Measurements from ENCODE around the gene ZDHHC22. TPM values are rescaled to one million over a fixed set of nuclear protein-coding genes. Genes with fewer than 3 reads are reported as not detected.

Gene ZDHHC22
- total RNA-seq, 4 donors from 2014 or later: not detected

DNA sequence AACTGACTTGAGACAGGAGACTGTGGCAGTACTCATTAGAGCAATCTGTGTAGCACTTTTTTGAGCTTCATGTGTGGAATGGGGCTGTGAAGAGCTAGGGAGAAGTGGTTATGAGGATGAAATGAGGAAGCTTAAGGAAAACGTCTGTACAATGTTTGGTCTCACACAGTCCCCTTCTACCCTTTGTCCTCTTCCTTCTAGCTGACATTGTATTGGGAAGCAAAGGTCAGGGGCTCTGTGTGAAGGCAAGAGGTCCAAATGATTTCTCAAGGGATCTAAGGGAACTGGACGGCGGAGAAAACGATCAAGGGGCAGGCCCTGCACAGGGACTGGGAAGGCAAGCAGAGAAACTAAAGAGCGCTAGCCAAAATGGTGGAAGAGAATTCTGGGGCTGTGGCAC is 56.6 kb downstream of the ZDHHC22 start:
- TF ChIP-seq, protein P1, sequence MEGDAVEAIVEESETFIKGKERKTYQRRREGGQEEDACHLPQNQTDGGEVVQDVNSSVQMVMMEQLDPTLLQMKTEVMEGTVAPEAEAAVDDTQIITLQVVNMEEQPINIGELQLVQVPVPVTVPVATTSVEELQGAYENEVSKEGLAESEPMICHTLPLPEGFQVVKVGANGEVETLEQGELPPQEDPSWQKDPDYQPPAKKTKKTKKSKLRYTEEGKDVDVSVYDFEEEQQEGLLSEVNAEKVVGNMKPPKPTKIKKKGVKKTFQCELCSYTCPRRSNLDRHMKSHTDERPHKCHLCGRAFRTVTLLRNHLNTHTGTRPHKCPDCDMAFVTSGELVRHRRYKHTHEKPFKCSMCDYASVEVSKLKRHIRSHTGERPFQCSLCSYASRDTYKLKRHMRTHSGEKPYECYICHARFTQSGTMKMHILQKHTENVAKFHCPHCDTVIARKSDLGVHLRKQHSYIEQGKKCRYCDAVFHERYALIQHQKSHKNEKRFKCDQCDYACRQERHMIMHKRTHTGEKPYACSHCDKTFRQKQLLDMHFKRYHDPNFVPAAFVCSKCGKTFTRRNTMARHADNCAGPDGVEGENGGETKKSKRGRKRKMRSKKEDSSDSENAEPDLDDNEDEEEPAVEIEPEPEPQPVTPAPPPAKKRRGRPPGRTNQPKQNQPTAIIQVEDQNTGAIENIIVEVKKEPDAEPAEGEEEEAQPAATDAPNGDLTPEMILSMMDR (IDR thresholded peaks at IDR 0.05; ENCODE audit: low read depth): no peak

DNA sequence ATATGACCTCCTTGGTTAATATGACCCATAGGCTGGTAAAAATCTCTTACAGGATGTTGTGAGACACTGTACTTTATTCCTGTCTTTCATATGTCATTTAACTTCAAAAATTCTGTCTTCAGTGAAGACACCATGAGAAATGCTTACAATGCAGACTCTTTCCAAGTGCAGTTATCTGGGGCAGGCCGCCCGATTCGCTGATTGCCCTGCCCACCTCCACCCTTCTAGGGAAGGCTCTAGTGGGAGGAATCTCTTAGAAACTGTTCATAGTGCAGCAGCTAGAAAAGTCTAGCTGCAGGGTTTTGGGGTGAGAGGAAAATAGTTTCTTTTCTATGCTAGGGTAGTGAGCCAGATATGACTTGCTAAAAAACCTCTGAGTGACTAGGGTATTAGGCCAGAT is 58.5 kb downstream of the ZDHHC22 start:
- TF ChIP-seq, protein P1 (IDR thresholded peaks at IDR 0.05; ENCODE audit: low read depth): no peak

DNA sequence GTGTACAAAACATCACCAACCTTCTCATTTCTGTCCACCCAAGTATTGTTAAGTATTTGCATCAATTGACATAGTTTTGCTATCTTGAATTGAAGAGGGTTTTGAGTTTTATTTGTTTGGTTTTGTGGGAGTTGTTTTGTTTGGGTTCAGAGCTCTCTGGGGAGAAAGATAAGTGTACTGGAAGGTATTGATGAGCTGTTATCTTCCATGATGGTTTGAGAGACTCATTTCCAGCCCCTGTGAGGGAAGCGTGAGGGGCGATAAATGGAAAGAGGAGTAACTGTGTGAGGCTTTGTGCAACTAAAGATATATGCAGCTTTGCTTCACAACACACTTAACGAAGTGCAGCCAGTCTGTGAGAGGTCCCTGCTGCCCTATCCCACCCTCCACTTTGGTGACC is 59.2 kb downstream of the ZDHHC22 start:
- TF ChIP-seq, protein P1 (IDR thresholded peaks at IDR 0.05; ENCODE audit: low read depth): no peak

Other genes with a start within 250 kb of the ZDHHC22 start
- 10 to 100 TPM; 14.0 to 76.7 (median 26.1) TPM for gene IRF2BPL, start 113.1 kb downstream of the ZDHHC22 start, total RNA-seq
- 10 to 100 TPM; 48.6 to 63.3 (median 54.6) TPM for gene CIPC, start 43.5 kb downstream of the ZDHHC22 start, total RNA-seq
- gene TMEM63C, start 40.0 kb upstream of the ZDHHC22 start, total RNA-seq: under 1 TPM in 1 of 4 donors, not detected in 3; 0.17 TPM
- gene NGB, start 129.4 kb upstream of the ZDHHC22 start, total RNA-seq: not detected
- gene POMT2, start 179.1 kb upstream of the ZDHHC22 start, total RNA-seq: 10 to 100 TPM in 3 of 4 donors, 1 to 10 TPM in 1; 6.2 to 33.0 (median 13.9) TPM
- 10 to 100 TPM in 3 of 4 donors, 1 to 10 TPM in 1; 6.5 to 52.4 (median 24.3) TPM for gene GSTZ1, start 179.2 kb upstream of the ZDHHC22 start, total RNA-seq
- gene TMED8, start 235.3 kb upstream of the ZDHHC22 start, total RNA-seq: 10 to 100 TPM in 2 of 4 donors, 1 to 10 TPM in 2; 9.2 to 14.3 (median 11.6) TPM
- gene SAMD15, start 235.6 kb upstream of the ZDHHC22 start, total RNA-seq: 1 to 10 TPM in 1 of 4 donors, under 1 TPM in 2, not detected in 1; 0.51 to 1.7 (median 0.88) TPM

Data from subcutaneous adipose tissue (tissue), 4 donors.